H9 (cell line): ENCODE data around the gene IQGAP2. TPM values are rescaled to one million over a fixed set of nuclear protein-coding genes. Genes with fewer than 3 reads are reported as not detected.

Experiments used
- DNase-seq: peaks from one replicate; pipeline ENCODE4 v3.0.0-alpha.2; 2017
- H2AFZ ChIP-seq: one replicate; pipeline ENCODE4 v1.6.1; 2013; ENCODE audit warnings: mild to moderate bottlenecking, low read length, control low read depth, moderate library complexity
- H2AK5ac ChIP-seq: 2 replicates; pipeline ENCODE4 v1.6.1; 2013; ENCODE audit warnings: low read length, control low read depth, mixed read lengths; ENCODE audit not compliant: insufficient read length
- H2BK120ac ChIP-seq: one replicate; pipeline ENCODE4 v1.6.1; 2013; ENCODE audit warnings: low read depth, mild to moderate bottlenecking, low read length, control low read depth, inconsistent platforms; ENCODE audit not compliant: poor library complexity, severe bottlenecking
- H2BK12ac ChIP-seq: 2 replicates; pipeline ENCODE4 v1.6.1; 2013; ENCODE audit warnings: low read length, control low read depth, mixed read lengths, low read depth; ENCODE audit not compliant: insufficient read length
- H2BK15ac ChIP-seq: 2 replicates; pipeline ENCODE4 v1.6.1; 2013; ENCODE audit warnings: low read depth, low read length, control low read depth
- H2BK20ac ChIP-seq: one replicate; pipeline ENCODE4 v1.6.1; 2013; ENCODE audit warnings: low read depth, mild to moderate bottlenecking, low read length, control low read depth, inconsistent platforms; ENCODE audit not compliant: poor library complexity, severe bottlenecking
- H2BK5ac ChIP-seq: 2 replicates; pipeline ENCODE4 v1.6.1; 2013; ENCODE audit warnings: low read length, control low read depth, mixed read lengths; ENCODE audit not compliant: insufficient read length
- H3K14ac ChIP-seq: 2 replicates; pipeline ENCODE4 v1.6.1; 2013; ENCODE audit warnings: low read length, control low read depth; ENCODE audit not compliant: insufficient read depth
- H3K18ac ChIP-seq: 2 replicates; pipeline ENCODE4 v1.6.1; 2013; ENCODE audit warnings: low read depth, mild to moderate bottlenecking, mixed read lengths, low read length, control low read depth; ENCODE audit not compliant: insufficient read length
- H3K23ac ChIP-seq: 2 replicates; pipeline ENCODE4 v1.6.1; 2013; ENCODE audit warnings: low read length, control low read depth, mixed read lengths, low read depth; ENCODE audit not compliant: insufficient read length
- H3K23me2 ChIP-seq: 2 replicates; pipeline ENCODE4 v1.6.1; 2013; ENCODE audit warnings: low read depth, mild to moderate bottlenecking, mixed read lengths, low read length, control low read depth; ENCODE audit not compliant: insufficient read length, poor library complexity, severe bottlenecking
- H3K27ac ChIP-seq: 2 replicates; pipeline ENCODE4 v1.5.1; 2013; ENCODE audit warnings: low read length, control low read depth, mixed read lengths, low read depth; ENCODE audit not compliant: insufficient read length
- H3K27me3 ChIP-seq: 2 replicates; pipeline ENCODE4 v1.6.1; 2013; ENCODE audit warnings: low read length, control low read depth, inconsistent platforms; ENCODE audit not compliant: insufficient read depth
- H3K4ac ChIP-seq: 2 replicates; pipeline ENCODE4 v1.6.1; 2013; ENCODE audit warnings: low read depth, mild to moderate bottlenecking, control low read depth, inconsistent platforms, low read length, moderate library complexity
- H3K4me1 ChIP-seq: 2 replicates; pipeline ENCODE4 v1.6.1; 2013; ENCODE audit warnings: low read length, control low read depth, inconsistent platforms; ENCODE audit not compliant: insufficient read depth
- H3K4me2 ChIP-seq: 2 replicates; pipeline ENCODE4 v1.6.1; 2013; ENCODE audit warnings: low read length, control low read depth, mixed read lengths; ENCODE audit not compliant: insufficient read length, insufficient read depth
- H3K56ac ChIP-seq: 2 replicates; pipeline ENCODE4 v1.6.1; 2013; ENCODE audit warnings: low read depth, mild to moderate bottlenecking, mixed read lengths, low read length, control low read depth; ENCODE audit not compliant: insufficient read length
- H3K79me1 ChIP-seq: 2 replicates; pipeline ENCODE4 v1.6.1; 2013; ENCODE audit warnings: low read depth, mild to moderate bottlenecking, moderate library complexity, low read length, control low read depth, inconsistent platforms; ENCODE audit not compliant: insufficient read depth, poor library complexity, severe bottlenecking
- H3K79me2 ChIP-seq: 2 replicates; pipeline ENCODE4 v1.6.1; 2013; ENCODE audit warnings: low read length, control low read depth, inconsistent platforms; ENCODE audit not compliant: insufficient read depth
- H3K9ac ChIP-seq: 2 replicates; pipeline ENCODE4 v1.6.1; 2013; ENCODE audit warnings: low read length, control low read depth, mixed read lengths; ENCODE audit not compliant: insufficient read length; ENCODE audit errors: extremely low read depth
- H3K9me3 ChIP-seq: one replicate; pipeline ENCODE4 v1.6.1; 2013; ENCODE audit warnings: low read depth, low read length, inconsistent platforms; ENCODE audit not compliant: control insufficient read depth
- H3T11ph ChIP-seq: one replicate; pipeline ENCODE4 v1.6.1; 2013; ENCODE audit warnings: mild to moderate bottlenecking, low read length, control low read depth, inconsistent platforms
- H4K20me1 ChIP-seq: one replicate; pipeline ENCODE4 v1.6.1; 2013; ENCODE audit not compliant: control insufficient read depth, insufficient read length, insufficient read depth
- H4K5ac ChIP-seq: 2 replicates; pipeline ENCODE4 v1.6.1; 2013; ENCODE audit warnings: low read depth, mild to moderate bottlenecking, mixed read lengths, low read length, control low read depth; ENCODE audit not compliant: insufficient read length
- H4K8ac ChIP-seq: replicated peaks from 2 replicates; pipeline ENCODE4 v1.6.1; 2013; ENCODE audit warnings: low read length, control low read depth, mixed read lengths, low read depth; ENCODE audit not compliant: insufficient read length
- H4K91ac ChIP-seq: 2 replicates; pipeline ENCODE4 v1.6.1; 2013; ENCODE audit warnings: low read depth, mild to moderate bottlenecking, moderate library complexity, mixed read lengths, low read length, control low read depth; ENCODE audit not compliant: insufficient read length
- H3K27ac Mint-ChIP-seq, 3 experiments: 2 replicates in 2 of 3; 3 replicates in 1 of 3; pipeline ENCODE4 v1.8.0; 2020 to 2021; ENCODE audit warnings: mixed read lengths in 3 of 3, mild to moderate bottlenecking in 1 of 3, moderate library complexity in 1 of 3
- H3K27me3 Mint-ChIP-seq: 2 replicates; pipeline ENCODE4 v1.8.0; 2021; ENCODE audit warnings: low read depth, mild to moderate bottlenecking, moderate library complexity, mixed read lengths
- H3K36me3 Mint-ChIP-seq, 3 experiments: 2 replicates in 2 of 3; 3 replicates in 1 of 3; pipeline ENCODE4 v1.8.0; 2020 to 2021; ENCODE audit warnings: low read depth in 3 of 3, mixed read lengths in 3 of 3; ENCODE audit not compliant: insufficient read depth in 1 of 3
- H3K4me1 Mint-ChIP-seq, 2 experiments: 2 replicates each; pipeline ENCODE4 v1.8.0; 2020; ENCODE audit warnings: mixed read lengths in 2 of 2
- H3K4me3 Mint-ChIP-seq, 2 experiments: 2 replicates in 1 of 2; 3 replicates in 1 of 2; pipeline ENCODE4 v1.8.0; 2020 to 2021; ENCODE audit warnings: mild to moderate bottlenecking in 2 of 2, mixed read lengths in 2 of 2, moderate library complexity in 1 of 2
- H3K9me3 Mint-ChIP-seq, 2 experiments: 2 replicates in 1 of 2; 3 replicates in 1 of 2; pipeline ENCODE4 v1.8.0; 2020; ENCODE audit warnings: mild to moderate bottlenecking in 2 of 2, mixed read lengths in 2 of 2, moderate library complexity in 1 of 2
- WGBS: extraction: QIAGEN DNeasy Blood & Tissue Kit; methylation state at CpG from one replicate; pipeline ENCODE4 v1.1.7; 2013; ENCODE audit warnings: missing lambda C conversion rate, low lambda C conversion rate, mixed read lengths; ENCODE audit not compliant: insufficient read length; ENCODE audit errors: extremely low coverage; 5-methylcytosine and 5-hydroxymethylcytosine counted together
- total RNA-seq: library from RNA; stranded (reverse); gene quantifications from 2 replicates; pipeline ENCODE4 v1.2.1, GENCODE V29; 2021
- TF ChIP-seq, protein P1 (sequence below): fragments of 200-600 bp; sonication (generic); conservative IDR thresholded peaks from 3 replicates; pipeline ENCODE4 v1.8.0; 2021; ENCODE audit warnings: antibody characterized with exemption, mild to moderate bottlenecking

The IQGAP2 gene
- total RNA-seq, 1 experiment from 2014 or later, result 22.5 TPM

DNA sequence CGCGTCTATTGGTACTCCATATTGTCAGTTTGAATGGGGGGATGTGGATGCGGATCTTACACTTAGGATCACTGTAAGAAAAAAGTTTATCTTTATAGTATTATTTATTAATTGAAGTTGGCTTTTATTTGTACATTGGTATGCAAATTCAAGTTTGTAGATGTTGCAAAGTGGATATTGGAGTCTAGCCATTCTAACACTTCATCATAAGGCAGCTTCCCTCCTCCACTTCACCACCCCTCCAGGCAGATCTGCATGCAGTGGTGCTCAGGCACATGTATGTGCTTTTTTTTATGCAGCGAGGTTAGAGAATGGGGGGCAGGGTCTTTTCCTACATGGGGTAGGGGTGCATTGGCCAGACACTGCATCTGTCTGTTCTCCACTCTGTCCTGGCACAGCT is 84.3 kb downstream of the IQGAP2 start:
- H2BK15ac ChIP-seq, result no peak overlapping the region
- H3K18ac ChIP-seq, result no peak overlapping the region
- WGBS, result no CpG with 5 or more reads among the region's 4 CpGs
- TF ChIP-seq, protein P1, sequence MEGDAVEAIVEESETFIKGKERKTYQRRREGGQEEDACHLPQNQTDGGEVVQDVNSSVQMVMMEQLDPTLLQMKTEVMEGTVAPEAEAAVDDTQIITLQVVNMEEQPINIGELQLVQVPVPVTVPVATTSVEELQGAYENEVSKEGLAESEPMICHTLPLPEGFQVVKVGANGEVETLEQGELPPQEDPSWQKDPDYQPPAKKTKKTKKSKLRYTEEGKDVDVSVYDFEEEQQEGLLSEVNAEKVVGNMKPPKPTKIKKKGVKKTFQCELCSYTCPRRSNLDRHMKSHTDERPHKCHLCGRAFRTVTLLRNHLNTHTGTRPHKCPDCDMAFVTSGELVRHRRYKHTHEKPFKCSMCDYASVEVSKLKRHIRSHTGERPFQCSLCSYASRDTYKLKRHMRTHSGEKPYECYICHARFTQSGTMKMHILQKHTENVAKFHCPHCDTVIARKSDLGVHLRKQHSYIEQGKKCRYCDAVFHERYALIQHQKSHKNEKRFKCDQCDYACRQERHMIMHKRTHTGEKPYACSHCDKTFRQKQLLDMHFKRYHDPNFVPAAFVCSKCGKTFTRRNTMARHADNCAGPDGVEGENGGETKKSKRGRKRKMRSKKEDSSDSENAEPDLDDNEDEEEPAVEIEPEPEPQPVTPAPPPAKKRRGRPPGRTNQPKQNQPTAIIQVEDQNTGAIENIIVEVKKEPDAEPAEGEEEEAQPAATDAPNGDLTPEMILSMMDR, result no peak
- no peak for DNase-seq
- H2BK5ac ChIP-seq, result no peak overlapping the region
- no peak overlapping the region for H3K4ac ChIP-seq
- H4K5ac ChIP-seq, result no peak overlapping the region
- Mint-ChIP-seq H3K36me3 (no peaks in the 10 kb centered on the region), H3K27ac (no peak overlapping the region), H3K4me3 (no peak overlapping the region), H3K4me1 (peaks cover 69 to 74% of the 10 kb centered on the region in 2 experiments), H3K9me3 (no peaks in the 10 kb centered on the region), H3K27me3 (no peaks in the 10 kb centered on the region)
- no peak overlapping the region for H3K56ac ChIP-seq
- H4K20me1 ChIP-seq, result peaks cover 2% of the 10 kb centered on the region
- H3K79me1 ChIP-seq, result no peaks in the 10 kb centered on the region
- no peak overlapping the region for H2AFZ ChIP-seq
- H3K23ac ChIP-seq, result no peak overlapping the region
- H2BK120ac ChIP-seq, result no peak overlapping the region
- H2AK5ac ChIP-seq, result peak overlapping the region; percentile 25
- no peak overlapping the region for H3T11ph ChIP-seq
- H3K14ac ChIP-seq, result no peak overlapping the region
- H4K8ac ChIP-seq, result no peak overlapping the region
- H3K27me3 ChIP-seq, result no peaks in the 10 kb centered on the region
- peaks cover 3% of the 10 kb centered on the region for H3K23me2 ChIP-seq
- no peak overlapping the region for H2BK20ac ChIP-seq
- peaks cover 6% of the 10 kb centered on the region; the same call in 1 of the 2 replicates for H3K79me2 ChIP-seq
- no peak overlapping the region for H3K4me2 ChIP-seq
- H3K27ac ChIP-seq, result no peak overlapping the region
- no peaks in the 10 kb centered on the region for H3K9me3 ChIP-seq
- peaks cover 36% of the 10 kb centered on the region for H3K4me1 ChIP-seq
- H4K91ac ChIP-seq, result no peak overlapping the region
- H2BK12ac ChIP-seq, result no peak overlapping the region
- no peak overlapping the region for H3K9ac ChIP-seq
